Fibroblast of lung (primary cell): Measurements from ENCODE around the gene ANP32E.
"Not testable (repeated sequence)": the region's sequence is repeated elsewhere in the genome, so short reads cannot be mapped to it uniquely, and the experiment has no call there.

Experiments
- EZH2 ChIP-seq: IDR thresholded peaks from 2 replicates; pipeline ENCODE4 v1.5.1; 2012; ENCODE audit warnings: low read length, control low read depth, mild to moderate bottlenecking; ENCODE audit errors: missing control alignments
- TF ChIP-seq, protein P1 (sequence below), 2 donors: IDR thresholded peaks in 1 of 2; conservative IDR thresholded peaks in 1 of 2; 1 replicate in 1 of 2; 2 replicates in 1 of 2; pipeline ENCODE4 v1.5.1; 2011 to 2012; ENCODE audit warnings: low read length in 2 of 2, control low read depth in 1 of 2, inconsistent platforms in 1 of 2, low read depth in 1 of 2, mild to moderate bottlenecking in 1 of 2

DNA sequence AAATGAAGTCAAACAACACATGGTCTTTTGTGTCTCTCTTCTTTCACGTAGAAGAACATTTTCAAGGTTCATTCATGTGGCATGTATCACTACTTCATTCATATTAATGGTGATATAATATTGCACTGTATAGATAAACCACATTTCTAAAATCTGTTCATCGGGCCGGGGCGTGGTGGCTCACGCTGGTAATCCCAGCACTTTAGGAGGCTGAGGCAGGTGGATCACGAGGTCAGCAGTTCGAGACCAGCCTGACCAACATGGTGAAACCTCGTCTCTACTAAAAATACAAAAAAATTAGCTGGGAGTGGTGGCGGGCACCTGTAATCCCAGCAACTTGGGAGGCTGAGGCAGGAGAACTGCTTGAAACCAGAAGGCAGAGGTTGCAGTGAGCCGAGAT is 7.7 kb downstream of the ANP32E start:
- not testable (repeated sequence) for TF ChIP-seq EZH2
- TF ChIP-seq, protein P1, sequence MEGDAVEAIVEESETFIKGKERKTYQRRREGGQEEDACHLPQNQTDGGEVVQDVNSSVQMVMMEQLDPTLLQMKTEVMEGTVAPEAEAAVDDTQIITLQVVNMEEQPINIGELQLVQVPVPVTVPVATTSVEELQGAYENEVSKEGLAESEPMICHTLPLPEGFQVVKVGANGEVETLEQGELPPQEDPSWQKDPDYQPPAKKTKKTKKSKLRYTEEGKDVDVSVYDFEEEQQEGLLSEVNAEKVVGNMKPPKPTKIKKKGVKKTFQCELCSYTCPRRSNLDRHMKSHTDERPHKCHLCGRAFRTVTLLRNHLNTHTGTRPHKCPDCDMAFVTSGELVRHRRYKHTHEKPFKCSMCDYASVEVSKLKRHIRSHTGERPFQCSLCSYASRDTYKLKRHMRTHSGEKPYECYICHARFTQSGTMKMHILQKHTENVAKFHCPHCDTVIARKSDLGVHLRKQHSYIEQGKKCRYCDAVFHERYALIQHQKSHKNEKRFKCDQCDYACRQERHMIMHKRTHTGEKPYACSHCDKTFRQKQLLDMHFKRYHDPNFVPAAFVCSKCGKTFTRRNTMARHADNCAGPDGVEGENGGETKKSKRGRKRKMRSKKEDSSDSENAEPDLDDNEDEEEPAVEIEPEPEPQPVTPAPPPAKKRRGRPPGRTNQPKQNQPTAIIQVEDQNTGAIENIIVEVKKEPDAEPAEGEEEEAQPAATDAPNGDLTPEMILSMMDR (conservative IDR thresholded peaks at IDR 0.05 in 1 of 2, IDR thresholded peaks at IDR 0.05 in 1 of 2; ENCODE audit: low read depth in 1 of 2, low read length in 2 of 2), result not testable (repeated sequence)
